ENCODE data around the gene LAP3.
A peak's percentile ranks its signal among the peaks of the same experiment; 100 is the strongest.
"Not testable (repeated sequence)": the region's sequence is repeated elsewhere in the genome, so short reads cannot be mapped to it uniquely, and the experiment has no call there.

The LAP3 gene

GRCh38 chr4:17576932-17577664 is at the start of gene LAP3:
TSS of gene LAP3 (plus strand) at chr4:17577198. CDS start at chr4:17577466, 268 bp downstream.
- peak; percentile 83 for DNase-seq

- no peak for DNase-seq
Measured at GRCh38 chr4:17528551-17529165, 48.3 kb upstream of the LAP3 start.

- DNase-seq: no peak
Measured at GRCh38 chr4:17531538-17532285, 45.3 kb upstream of the LAP3 start.

GRCh38 chr4:17534705-17535104 is 42.3 kb upstream of the LAP3 start:
- DNase-seq: no peak

- no peak for DNase-seq
Measured at GRCh38 chr4:17535242-17535641, 41.8 kb upstream of the LAP3 start.

- DNase-seq: no peak
Measured at GRCh38 chr4:17535906-17536305, 41.1 kb upstream of the LAP3 start.

- not testable (repeated sequence) for DNase-seq
Measured at GRCh38 chr4:17537060-17537459, 39.9 kb upstream of the LAP3 start.

GRCh38 chr4:17544205-17544604 is 32.8 kb upstream of the LAP3 start:
- no peak for DNase-seq

- DNase-seq: peak; percentile 46
Measured at GRCh38 chr4:17544831-17545234, 32.2 kb upstream of the LAP3 start.

GRCh38 chr4:17545374-17546140 is 31.4 kb upstream of the LAP3 start:
- DNase-seq: no peak

GRCh38 chr4:17546222-17546621 is 30.8 kb upstream of the LAP3 start:
- no peak for DNase-seq

- no peak for DNase-seq
Measured at GRCh38 chr4:17546678-17547077, 30.3 kb upstream of the LAP3 start.

- DNase-seq: no peak
Measured at GRCh38 chr4:17550549-17550948, 26.4 kb upstream of the LAP3 start.

GRCh38 chr4:17552427-17552826 is 24.6 kb upstream of the LAP3 start:
- DNase-seq: no peak

- no peak for DNase-seq
Measured at GRCh38 chr4:17554568-17554967, 22.4 kb upstream of the LAP3 start.

GRCh38 chr4:17556498-17556897 is 20.5 kb upstream of the LAP3 start:
- no peak for DNase-seq

- no peak for DNase-seq
Measured at GRCh38 chr4:17557880-17558279, 19.1 kb upstream of the LAP3 start.

GRCh38 chr4:17558941-17559708 is 17.9 kb upstream of the LAP3 start:
- DNase-seq: no peak

- DNase-seq: no peak
Measured at GRCh38 chr4:17559709-17560048, 17.3 kb upstream of the LAP3 start.

GRCh38 chr4:17560065-17560673 is 16.8 kb upstream of the LAP3 start:
- no peak for DNase-seq

GRCh38 chr4:17561195-17561909 is 15.6 kb upstream of the LAP3 start:
- DNase-seq: no peak

All from NCI-H1048 (cell line).